ENCODE measurements around the gene DNAH9.

- TF ChIP-seq, protein P1, sequence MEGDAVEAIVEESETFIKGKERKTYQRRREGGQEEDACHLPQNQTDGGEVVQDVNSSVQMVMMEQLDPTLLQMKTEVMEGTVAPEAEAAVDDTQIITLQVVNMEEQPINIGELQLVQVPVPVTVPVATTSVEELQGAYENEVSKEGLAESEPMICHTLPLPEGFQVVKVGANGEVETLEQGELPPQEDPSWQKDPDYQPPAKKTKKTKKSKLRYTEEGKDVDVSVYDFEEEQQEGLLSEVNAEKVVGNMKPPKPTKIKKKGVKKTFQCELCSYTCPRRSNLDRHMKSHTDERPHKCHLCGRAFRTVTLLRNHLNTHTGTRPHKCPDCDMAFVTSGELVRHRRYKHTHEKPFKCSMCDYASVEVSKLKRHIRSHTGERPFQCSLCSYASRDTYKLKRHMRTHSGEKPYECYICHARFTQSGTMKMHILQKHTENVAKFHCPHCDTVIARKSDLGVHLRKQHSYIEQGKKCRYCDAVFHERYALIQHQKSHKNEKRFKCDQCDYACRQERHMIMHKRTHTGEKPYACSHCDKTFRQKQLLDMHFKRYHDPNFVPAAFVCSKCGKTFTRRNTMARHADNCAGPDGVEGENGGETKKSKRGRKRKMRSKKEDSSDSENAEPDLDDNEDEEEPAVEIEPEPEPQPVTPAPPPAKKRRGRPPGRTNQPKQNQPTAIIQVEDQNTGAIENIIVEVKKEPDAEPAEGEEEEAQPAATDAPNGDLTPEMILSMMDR (IDR thresholded peaks at IDR 0.05 in 4 of 5, conservative IDR thresholded peaks at IDR 0.05 in 1 of 5) = no peak
- no peak for TF ChIP-seq POLR2A (IDR thresholded peaks at IDR 0.05)
Measured at GRCh38 chr17:11950771-11951519, 352.7 kb downstream of the DNAH9 start.

All from gastrocnemius medialis (tissue), 4 donors.